GM19099 (cell line): ENCODE data around the gene NDUFA1.

ENCODE experiments used
- POLR2A ChIP-seq: IDR thresholded peaks from 3 replicates; pipeline ENCODE4 v1.6.1; 2011; ENCODE audit warnings: low read depth; ENCODE audit not compliant: insufficient read length; ENCODE audit errors: extremely low read depth

The NDUFA1 gene

GRCh38 chrX:119887721-119888425 lies 16.2 kb downstream of the NDUFA1 start:
- no peak for TF ChIP-seq POLR2A

- no peak for TF ChIP-seq POLR2A
Observed at GRCh38 chrX:119895843-119896326, 24.3 kb downstream of the NDUFA1 start, which contains the start of gene AKAP14. Gene AKAP14 (plus strand): TSS chrX:119895893. CDS start chrX:119903224, 7,331 bp downstream.

- no peak for TF ChIP-seq POLR2A
Observed at GRCh38 chrX:119899125-119899524, 27.5 kb downstream of the NDUFA1 start.

- TF ChIP-seq POLR2A: no peak
Observed at GRCh38 chrX:119900976-119901375, 29.3 kb downstream of the NDUFA1 start.

GRCh38 chrX:119916310-119916709 lies 44.7 kb downstream of the NDUFA1 start:
- TF ChIP-seq POLR2A: no peak

GRCh38 chrX:119917877-119918276 lies 46.2 kb downstream of the NDUFA1 start:
- no peak for TF ChIP-seq POLR2A

- no peak for TF ChIP-seq POLR2A
Observed at GRCh38 chrX:119919835-119920585, 48.4 kb downstream of the NDUFA1 start.
